GM06990 (cell line): ENCODE results near the gene GRAP2.

Source experiments
- DNase-seq: peaks from one replicate; pipeline ENCODE4 v3.0.0-alpha.2; 2011; ENCODE audit not compliant: insufficient read length; ENCODE audit errors: extremely low read depth
- H3K27me3 ChIP-seq: replicated peaks from 2 replicates; pipeline ENCODE4 v1.6.0; 2011; ENCODE audit warnings: low read length; ENCODE audit not compliant: control insufficient read depth, insufficient read depth
- H3K36me3 ChIP-seq: 2 replicates; pipeline ENCODE4 v1.5.1; 2011; ENCODE audit warnings: low read length; ENCODE audit not compliant: control insufficient read depth, insufficient read depth
- H3K4me3 ChIP-seq: replicated peaks from 2 replicates; pipeline ENCODE4 v1.5.1; 2011; ENCODE audit warnings: low read depth, mild to moderate bottlenecking, control low read depth, low read length
- TF ChIP-seq, protein P1 (sequence below): IDR thresholded peaks from 2 replicates; pipeline ENCODE4 v1.5.1; 2011; ENCODE audit warnings: low read length, control low read depth, mild to moderate bottlenecking, inconsistent platforms; ENCODE audit not compliant: insufficient read depth, poor library complexity, severe bottlenecking

Gene GRAP2

DNA sequence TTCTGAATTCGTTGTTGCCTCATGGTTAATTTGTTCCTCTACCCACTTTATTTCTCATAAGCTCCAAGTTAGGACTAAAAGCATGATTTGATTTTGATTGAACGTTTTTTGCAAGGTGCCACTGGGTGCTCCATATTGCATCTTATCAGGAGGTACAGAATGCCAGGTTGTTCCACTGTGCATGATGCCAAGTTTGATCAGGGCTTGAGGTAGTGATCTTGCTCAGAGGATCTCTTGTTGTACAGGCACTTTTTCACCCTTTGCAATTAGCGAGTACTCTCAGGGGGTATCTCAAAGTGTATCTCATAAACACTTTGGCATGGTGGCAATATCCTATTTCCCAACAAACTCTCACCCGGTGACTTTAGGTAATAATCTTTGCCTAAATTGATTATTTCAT, 4.0 kb downstream of the GRAP2 start:
- Histone ChIP-seq H3K4me3 (no peak overlapping the region), H3K36me3 (no peaks in the 10 kb centered on the region), H3K27me3 (no peaks in the 10 kb centered on the region)
- no peak for DNase-seq
- TF ChIP-seq, protein P1, sequence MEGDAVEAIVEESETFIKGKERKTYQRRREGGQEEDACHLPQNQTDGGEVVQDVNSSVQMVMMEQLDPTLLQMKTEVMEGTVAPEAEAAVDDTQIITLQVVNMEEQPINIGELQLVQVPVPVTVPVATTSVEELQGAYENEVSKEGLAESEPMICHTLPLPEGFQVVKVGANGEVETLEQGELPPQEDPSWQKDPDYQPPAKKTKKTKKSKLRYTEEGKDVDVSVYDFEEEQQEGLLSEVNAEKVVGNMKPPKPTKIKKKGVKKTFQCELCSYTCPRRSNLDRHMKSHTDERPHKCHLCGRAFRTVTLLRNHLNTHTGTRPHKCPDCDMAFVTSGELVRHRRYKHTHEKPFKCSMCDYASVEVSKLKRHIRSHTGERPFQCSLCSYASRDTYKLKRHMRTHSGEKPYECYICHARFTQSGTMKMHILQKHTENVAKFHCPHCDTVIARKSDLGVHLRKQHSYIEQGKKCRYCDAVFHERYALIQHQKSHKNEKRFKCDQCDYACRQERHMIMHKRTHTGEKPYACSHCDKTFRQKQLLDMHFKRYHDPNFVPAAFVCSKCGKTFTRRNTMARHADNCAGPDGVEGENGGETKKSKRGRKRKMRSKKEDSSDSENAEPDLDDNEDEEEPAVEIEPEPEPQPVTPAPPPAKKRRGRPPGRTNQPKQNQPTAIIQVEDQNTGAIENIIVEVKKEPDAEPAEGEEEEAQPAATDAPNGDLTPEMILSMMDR, result no peak

DNA sequence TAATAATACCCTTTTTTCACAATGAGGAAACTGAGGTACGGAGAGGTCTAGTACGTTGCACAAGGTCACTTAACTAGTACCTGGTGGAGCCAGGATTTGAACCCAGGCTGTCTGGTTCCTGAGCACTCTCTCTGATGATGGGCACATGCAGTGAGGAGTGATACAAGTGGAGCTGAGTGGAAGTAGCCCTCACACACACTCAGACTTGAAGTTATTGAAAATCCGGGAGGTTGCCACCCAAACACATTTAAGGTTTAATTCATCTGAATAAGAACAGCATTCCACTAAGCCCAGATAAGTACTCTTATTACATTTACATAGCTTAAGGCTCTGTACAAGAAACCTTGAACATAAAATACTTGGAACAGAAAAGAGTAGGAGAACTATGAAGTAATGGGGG, 4.8 kb downstream of the GRAP2 start:
- no peaks in the 10 kb centered on the region for H3K36me3 ChIP-seq
- TF ChIP-seq, protein P1, result no peak

DNA sequence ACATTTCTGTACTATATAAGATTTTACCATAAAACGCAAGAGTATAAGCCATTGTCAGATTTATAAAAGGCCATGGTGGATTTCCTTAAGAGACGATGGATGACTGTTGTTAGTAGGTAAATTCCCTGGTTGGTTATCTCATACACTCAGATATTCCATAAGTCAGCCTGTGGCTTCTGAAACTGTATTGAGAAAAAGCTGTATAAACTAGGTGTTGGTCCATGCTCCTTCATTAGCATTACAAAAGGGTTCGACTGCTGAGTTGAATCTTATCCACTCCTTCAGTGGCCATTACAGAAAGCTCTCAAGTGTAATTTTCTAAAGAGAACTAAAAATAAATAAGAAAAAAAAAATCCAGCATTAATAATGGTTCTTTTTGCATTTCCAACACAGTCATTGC, 5.3 kb downstream of the GRAP2 start:
- H3K27me3 ChIP-seq, result no peaks in the 10 kb centered on the region
- no peaks in the 10 kb centered on the region for H3K36me3 ChIP-seq
- TF ChIP-seq, protein P1, result no peak
- no peak overlapping the region for H3K4me3 ChIP-seq
- no peak for DNase-seq

More for the DNA sequence above, 4.8 kb downstream of the GRAP2 start:
- H3K4me3 ChIP-seq, result no peak overlapping the region
- no peak for DNase-seq
- no peaks in the 10 kb centered on the region for H3K27me3 ChIP-seq

DNA sequence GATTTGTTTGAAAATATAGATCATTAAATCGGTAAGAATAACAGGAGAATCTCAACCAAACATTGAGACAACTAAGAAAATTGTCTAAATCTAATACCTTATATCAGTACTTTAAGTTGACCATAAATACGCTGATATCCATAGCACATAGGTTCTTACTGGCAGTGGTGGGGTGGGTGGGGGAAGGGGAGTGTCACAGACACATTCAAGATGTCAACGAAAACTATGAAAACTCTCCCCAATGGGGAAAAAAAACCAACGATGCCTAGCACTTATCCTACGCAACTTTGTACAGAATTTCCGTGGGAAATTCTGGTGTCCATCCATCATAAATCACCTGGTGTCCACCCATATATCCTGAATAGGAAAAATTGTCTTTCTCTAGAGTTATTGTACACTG, 6.2 kb downstream of the GRAP2 start:
- Histone ChIP-seq H3K27me3 (no peaks in the 10 kb centered on the region), H3K4me3 (no peak overlapping the region), H3K36me3 (no peaks in the 10 kb centered on the region)
- TF ChIP-seq, protein P1, result no peak
- no peak for DNase-seq

DNA sequence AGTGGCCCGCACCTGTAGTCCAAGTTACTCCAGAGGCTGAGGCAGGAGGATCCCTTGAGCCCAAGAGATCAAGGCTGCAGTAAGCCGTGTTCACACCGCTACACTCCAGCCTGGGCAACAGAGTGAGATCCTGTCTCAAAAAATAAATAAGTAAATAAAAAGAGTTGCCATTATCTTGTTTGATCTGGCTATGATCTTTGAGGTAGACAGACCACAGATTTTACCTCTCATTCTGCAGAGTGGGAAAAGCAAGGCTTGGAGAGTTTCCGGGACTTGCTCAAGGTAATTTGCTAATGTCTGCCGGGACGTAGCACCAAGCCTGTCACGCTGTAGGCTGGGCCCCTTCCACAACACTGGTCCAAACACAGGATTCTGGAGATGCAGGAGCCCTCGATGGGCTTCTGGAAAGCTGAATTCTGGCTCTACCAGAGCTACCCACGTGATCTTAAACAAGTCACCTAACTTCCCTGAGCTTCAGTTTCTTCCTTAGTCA, 6.8 kb downstream of the GRAP2 start:
- H3K36me3 ChIP-seq, result no peaks in the 10 kb centered on the region
- DNase-seq, result no peak
- H3K4me3 ChIP-seq, result no peak overlapping the region
- no peaks in the 10 kb centered on the region for H3K27me3 ChIP-seq
- TF ChIP-seq, protein P1, result no peak

DNA sequence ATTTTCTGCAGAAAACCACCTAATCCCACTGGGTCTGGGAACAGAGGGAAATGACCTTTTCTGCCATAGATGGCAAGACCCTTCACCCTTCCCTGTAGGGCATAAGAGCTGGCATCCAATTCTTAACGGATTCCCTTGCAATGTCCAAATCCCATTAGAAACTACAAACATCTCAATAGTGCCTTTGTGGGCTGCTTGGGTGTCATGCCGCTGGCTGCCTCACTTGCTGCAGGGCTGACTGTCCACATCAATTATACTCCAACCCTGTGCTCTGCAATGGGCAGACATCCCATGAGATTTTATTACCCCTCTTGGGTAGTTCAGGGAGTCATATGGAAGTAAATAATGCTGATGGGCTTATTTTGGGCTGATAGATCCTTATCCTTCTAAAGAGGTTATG, 7.3 kb downstream of the GRAP2 start:
- no peak for DNase-seq
- TF ChIP-seq, protein P1, result no peak
- Histone ChIP-seq H3K27me3 (no peaks in the 10 kb centered on the region), H3K36me3 (no peaks in the 10 kb centered on the region), H3K4me3 (no peak overlapping the region)
